VCaP (cell line): Measurements from ENCODE around the gene PRKD1.

Experiments used
- H3K27ac ChIP-seq: fragments of 450-650 bp; 2 replicates; pipeline ENCODE4 v1.5.1; 2017
- CTCF ChIP-seq: fragments of 450-650 bp; conservative IDR thresholded peaks from 2 replicates; pipeline ENCODE4 v1.5.1; 2017; ENCODE audit warnings: mild to moderate bottlenecking, moderate library complexity

Gene PRKD1

GRCh38 chr14:29687866-29688265 is 239.8 kb downstream of the PRKD1 start:
- no peak for TF ChIP-seq CTCF
- no peak overlapping the region for H3K27ac ChIP-seq

- no peak overlapping the region for H3K27ac ChIP-seq
- no peak for TF ChIP-seq CTCF
Observed at GRCh38 chr14:29687071-29687765, 240.4 kb downstream of the PRKD1 start.

GRCh38 chr14:29684926-29685325 is 242.7 kb downstream of the PRKD1 start:
- TF ChIP-seq CTCF = no peak
- no peak overlapping the region for H3K27ac ChIP-seq

- no peak for TF ChIP-seq CTCF
- no peak overlapping the region for H3K27ac ChIP-seq
Observed at GRCh38 chr14:29682789-29683188, 244.9 kb downstream of the PRKD1 start.

- H3K27ac ChIP-seq = no peak overlapping the region
- no peak for TF ChIP-seq CTCF
Observed at GRCh38 chr14:29681316-29681715, 246.3 kb downstream of the PRKD1 start.

- no peak for TF ChIP-seq CTCF
- H3K27ac ChIP-seq = no peak overlapping the region
Observed at GRCh38 chr14:29674566-29675285, 252.9 kb downstream of the PRKD1 start.

GRCh38 chr14:29672831-29673230 is 254.8 kb downstream of the PRKD1 start:
- H3K27ac ChIP-seq = no peak overlapping the region
- TF ChIP-seq CTCF = no peak
